Measurements from ENCODE around the gene NRXN3.

GRCh38 chr14:78501909-78502308, 331.7 kb downstream of the NRXN3 start:
- no peak for TF ChIP-seq FOXM1 (IDR thresholded peaks at IDR 0.05; ENCODE audit: borderline replicate concordance)
- TF ChIP-seq ELF4 (IDR thresholded peaks at IDR 0.05) = no peak
- TF ChIP-seq CTBP1 (IDR thresholded peaks at IDR 0.05; ENCODE audit: borderline replicate concordance) = no peak
- TF ChIP-seq SP1 (IDR thresholded peaks at IDR 0.05) = no peak
- no peak for TF ChIP-seq PKNOX1 (IDR thresholded peaks at IDR 0.05)
- TF ChIP-seq FOXK2 (IDR thresholded peaks at IDR 0.05) = no peak
- TF ChIP-seq TARDBP (IDR thresholded peaks at IDR 0.05) = no peak
- TF ChIP-seq FOXA1 (IDR thresholded peaks at IDR 0.05) = no peak
- no peak for TF ChIP-seq SUZ12 (IDR thresholded peaks at IDR 0.05)
- no peak for TF ChIP-seq ARNT (IDR thresholded peaks at IDR 0.05)

Data from HEK293T (cell line).